Adipocyte (in vitro differentiated cells): ENCODE results near the gene SIDT1.

ENCODE experiments used
- DNase-seq: peaks from one replicate; pipeline ENCODE4 v3.0.0-alpha.2; 2015; ENCODE audit warnings: low read depth
- H3K27me3 ChIP-seq: replicated peaks from 2 replicates; pipeline ENCODE4 v1.7.0; 2013; ENCODE audit warnings: mild to moderate bottlenecking, low read length, moderate library complexity; ENCODE audit not compliant: control insufficient read depth, insufficient read depth
- H3K36me3 ChIP-seq: 2 replicates; pipeline ENCODE4 v1.7.0; 2013; ENCODE audit warnings: low read length, mild to moderate bottlenecking, moderate library complexity; ENCODE audit not compliant: control insufficient read depth, insufficient read depth, severe bottlenecking
- H3K4me1 ChIP-seq: 2 replicates; pipeline ENCODE4 v1.7.0; 2013; ENCODE audit warnings: mild to moderate bottlenecking, low read length, moderate library complexity; ENCODE audit not compliant: control insufficient read depth, insufficient read depth
- H3K4me3 ChIP-seq: 2 replicates; pipeline ENCODE4 v1.7.0; 2013; ENCODE audit warnings: mild to moderate bottlenecking, low read length, moderate library complexity
- H3K9ac ChIP-seq: 2 replicates; pipeline ENCODE4 v1.7.0; 2013; ENCODE audit warnings: mild to moderate bottlenecking, low read length, moderate library complexity
- H3K9me3 ChIP-seq: 2 replicates; pipeline ENCODE4 v1.7.0; 2013; ENCODE audit warnings: mild to moderate bottlenecking, low read length, moderate library complexity; ENCODE audit not compliant: control insufficient read depth

SIDT1 gene

DNA sequence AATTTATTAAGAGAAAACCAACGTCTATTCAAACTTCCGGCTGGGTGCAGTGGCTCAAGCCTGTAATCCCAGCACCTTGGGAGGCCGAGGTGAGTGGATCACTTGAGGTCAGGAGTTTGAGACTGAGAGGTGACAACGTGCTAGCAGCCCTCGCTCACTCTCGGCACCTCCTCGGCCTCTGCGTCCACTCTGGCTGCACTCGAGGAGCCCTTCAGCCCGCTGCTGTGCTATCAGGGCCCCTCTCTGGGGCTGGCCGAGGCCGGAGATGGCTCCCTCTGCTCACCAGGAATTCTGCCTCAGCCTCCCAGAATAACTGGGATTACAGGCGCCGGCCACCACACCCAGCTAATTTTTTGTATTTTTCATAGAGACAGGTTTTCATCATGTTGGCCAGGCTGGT lies 105.4 kb downstream of the SIDT1 start:
- H3K4me1 ChIP-seq, result no peaks in the 10 kb centered on the region
- no peaks in the 10 kb centered on the region for H3K9me3 ChIP-seq
- DNase-seq, result no peak
- no peaks in the 10 kb centered on the region for H3K36me3 ChIP-seq
- no peak overlapping the region for H3K9ac ChIP-seq
- H3K4me3 ChIP-seq, result no peak overlapping the region
- no peaks in the 10 kb centered on the region for H3K27me3 ChIP-seq

DNA sequence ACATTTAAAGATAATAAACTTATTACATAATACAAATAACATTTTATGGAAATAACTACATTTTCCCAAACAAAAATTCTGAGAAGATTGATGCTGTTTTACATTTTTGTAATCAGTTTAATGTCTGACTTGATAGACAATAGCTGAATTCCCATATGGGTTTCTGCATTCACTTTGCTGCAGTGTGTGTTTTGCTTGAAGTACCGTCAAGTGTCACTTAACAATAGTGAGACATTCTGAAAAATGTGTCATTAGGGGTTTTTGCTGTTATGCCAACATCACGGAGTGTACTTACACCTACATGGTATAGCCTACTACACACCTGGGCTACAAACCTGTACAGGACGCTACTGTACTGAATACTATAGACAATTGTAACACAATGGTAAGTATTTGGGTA lies 106.6 kb downstream of the SIDT1 start:
- Histone ChIP-seq H3K9ac (no peak overlapping the region), H3K4me1 (no peaks in the 10 kb centered on the region), H3K27me3 (no peaks in the 10 kb centered on the region), H3K36me3 (no peaks in the 10 kb centered on the region), H3K9me3 (peaks cover 4% of the 10 kb centered on the region), H3K4me3 (no peak overlapping the region)
- no peak for DNase-seq

DNA sequence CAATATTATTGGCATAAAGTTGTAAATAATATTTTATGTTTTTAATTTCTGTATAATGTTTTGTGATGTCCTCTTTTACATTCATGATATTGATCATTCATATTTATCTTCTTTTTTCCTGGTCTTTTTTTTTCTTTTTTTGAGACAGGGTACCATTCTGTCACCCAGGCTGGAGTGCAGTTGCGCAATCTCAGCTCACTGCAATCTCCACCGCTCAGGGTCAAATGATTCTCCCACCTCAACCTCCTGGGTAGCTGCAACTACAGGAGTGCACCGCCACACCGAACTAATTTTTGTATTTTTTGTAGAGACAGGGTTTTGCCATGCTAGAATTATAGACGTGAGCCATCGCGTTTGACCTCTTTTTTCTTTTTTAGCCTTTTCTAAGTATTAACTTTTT lies 111.2 kb downstream of the SIDT1 start:
- Histone ChIP-seq H3K9me3 (peaks cover 30% of the 10 kb centered on the region), H3K9ac (no peak overlapping the region), H3K36me3 (no peaks in the 10 kb centered on the region), H3K4me3 (no peak overlapping the region), H3K27me3 (no peaks in the 10 kb centered on the region), H3K4me1 (no peaks in the 10 kb centered on the region)
- no peak for DNase-seq

DNA sequence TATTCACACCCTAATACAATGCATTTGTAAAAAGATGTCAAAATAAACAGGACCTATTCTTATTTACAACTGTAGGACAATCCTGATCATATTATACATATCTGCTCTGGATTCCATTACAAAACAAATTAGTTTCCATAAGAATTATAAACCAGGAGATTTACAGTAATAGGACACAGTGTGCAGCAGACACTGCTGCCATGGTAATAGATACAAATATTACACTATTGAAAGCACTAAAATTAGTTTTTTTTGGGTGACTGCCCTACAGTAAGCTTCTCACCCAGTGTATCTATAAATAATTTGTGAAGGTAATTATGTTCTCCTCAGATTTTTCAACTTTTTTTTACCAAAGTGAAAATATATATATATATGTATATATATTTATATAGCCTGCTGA lies 116.2 kb downstream of the SIDT1 start:
- no peaks in the 10 kb centered on the region for H3K27me3 ChIP-seq
- no peak overlapping the region for H3K4me3 ChIP-seq
- H3K36me3 ChIP-seq, result no peaks in the 10 kb centered on the region
- no peak overlapping the region for H3K9ac ChIP-seq
- peaks cover 29% of the 10 kb centered on the region for H3K9me3 ChIP-seq
- no peaks in the 10 kb centered on the region for H3K4me1 ChIP-seq
- DNase-seq, result no peak

DNA sequence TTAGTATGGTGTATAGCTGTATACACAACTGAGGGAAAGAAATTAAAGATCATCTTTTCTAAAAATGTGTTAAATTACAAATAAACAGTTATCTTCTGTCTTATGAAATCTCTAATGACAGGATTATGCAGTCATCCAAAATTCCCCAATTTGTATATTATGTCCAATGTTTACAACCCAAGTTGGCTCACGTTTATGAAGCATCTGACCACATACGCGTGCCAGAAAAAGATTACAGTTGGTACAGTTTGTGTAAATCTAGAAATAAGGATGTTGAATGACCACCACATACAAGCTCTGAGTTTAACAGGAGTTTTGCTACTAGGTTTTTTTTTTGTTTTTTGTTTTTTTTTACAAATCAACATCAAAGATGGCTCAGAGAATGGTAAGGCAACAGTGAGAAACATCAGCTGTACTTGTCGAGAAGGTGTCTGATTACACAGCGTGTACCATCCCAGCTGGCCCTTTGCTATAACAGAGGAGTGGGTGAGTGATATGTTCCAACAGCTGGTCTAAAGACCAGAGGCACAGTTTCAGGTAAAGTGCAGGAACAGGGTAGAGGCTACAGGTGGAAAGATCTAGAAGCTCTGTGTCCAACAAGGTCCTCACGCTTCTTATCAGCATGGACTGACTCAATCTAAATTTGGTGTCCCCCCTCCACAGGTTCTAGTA lies 117.0 kb downstream of the SIDT1 start:
- no peaks in the 10 kb centered on the region for H3K4me1 ChIP-seq
- no peaks in the 10 kb centered on the region for H3K36me3 ChIP-seq
- H3K27me3 ChIP-seq, result no peaks in the 10 kb centered on the region
- DNase-seq, result no peak
- no peak overlapping the region for H3K9ac ChIP-seq
- H3K4me3 ChIP-seq, result no peak overlapping the region
- H3K9me3 ChIP-seq, result peaks cover 21% of the 10 kb centered on the region

DNA sequence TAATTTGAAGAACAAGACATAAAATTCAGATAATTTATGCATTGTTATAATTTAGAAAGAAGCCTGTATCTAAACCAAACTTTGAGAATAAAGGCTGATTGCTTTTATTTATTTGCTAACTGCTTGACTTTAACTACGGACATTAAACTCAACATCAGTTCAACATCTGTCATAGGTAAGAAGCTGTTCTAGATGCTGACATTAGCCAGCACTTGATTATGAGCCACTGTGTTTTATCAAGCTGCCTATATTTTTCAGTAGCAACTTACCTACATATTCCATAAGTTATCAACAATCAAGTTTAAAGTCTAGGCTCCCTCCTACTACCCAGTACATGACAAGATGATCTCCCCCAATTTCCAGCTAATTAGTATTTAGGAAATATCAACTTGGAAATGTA lies 122.0 kb downstream of the SIDT1 start:
- Histone ChIP-seq H3K27me3 (no peaks in the 10 kb centered on the region), H3K9ac (no peak overlapping the region), H3K4me3 (no peak overlapping the region), H3K4me1 (no peaks in the 10 kb centered on the region), H3K36me3 (peaks cover 39% of the 10 kb centered on the region), H3K9me3 (no peaks in the 10 kb centered on the region)
- DNase-seq, result no peak

- DNase-seq, result no peak
- Histone ChIP-seq H3K4me3 (no peak overlapping the region), H3K4me1 (no peaks in the 10 kb centered on the region), H3K27me3 (no peaks in the 10 kb centered on the region), H3K9ac (no peak overlapping the region), H3K9me3 (no peaks in the 10 kb centered on the region), H3K36me3 (peaks cover 45% of the 10 kb centered on the region)
Observed at GRCh38 chr3:113654851-113655250, 122.5 kb downstream of the SIDT1 start.

DNA sequence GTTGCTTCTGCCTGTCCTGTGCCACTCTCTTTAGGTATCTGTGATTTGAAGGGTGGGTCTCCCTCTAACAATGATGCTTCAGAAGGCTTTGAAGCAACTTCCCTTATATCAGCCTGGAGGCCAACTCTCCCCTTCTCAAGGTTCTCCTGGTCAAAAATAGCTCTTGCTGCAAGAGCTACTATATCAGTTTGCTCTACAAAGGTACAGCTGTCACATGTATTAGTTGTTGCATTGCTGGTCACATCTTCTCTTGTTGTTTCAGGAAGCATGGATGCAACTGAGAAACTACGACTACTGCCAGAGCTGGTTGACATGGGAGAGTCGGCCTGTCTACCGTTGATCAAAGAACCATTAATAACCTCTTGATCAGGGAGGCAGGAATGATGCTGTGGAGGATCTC lies 125.8 kb downstream of the SIDT1 start:
- DNase-seq, result no peak
- Histone ChIP-seq H3K9ac (no peak overlapping the region), H3K4me3 (no peak overlapping the region), H3K27me3 (no peaks in the 10 kb centered on the region), H3K9me3 (no peaks in the 10 kb centered on the region), H3K4me1 (no peaks in the 10 kb centered on the region), H3K36me3 (peaks cover 71% of the 10 kb centered on the region)

GRCh38 chr3:113659101-113659541 lies 126.8 kb downstream of the SIDT1 start:
- H3K36me3 ChIP-seq, result peaks cover 81% of the 10 kb centered on the region
- no peak overlapping the region for H3K9ac ChIP-seq
- H3K9me3 ChIP-seq, result no peaks in the 10 kb centered on the region
- H3K27me3 ChIP-seq, result no peaks in the 10 kb centered on the region
- no peaks in the 10 kb centered on the region for H3K4me1 ChIP-seq
- no peak overlapping the region for H3K4me3 ChIP-seq
- DNase-seq, result no peak

GRCh38 chr3:113659996-113660395 lies 127.6 kb downstream of the SIDT1 start:
- H3K36me3 ChIP-seq, result peaks cover 84% of the 10 kb centered on the region
- no peaks in the 10 kb centered on the region for H3K9me3 ChIP-seq
- no peak overlapping the region for H3K9ac ChIP-seq
- no peaks in the 10 kb centered on the region for H3K27me3 ChIP-seq
- H3K4me3 ChIP-seq, result no peak overlapping the region
- DNase-seq, result no peak
- no peaks in the 10 kb centered on the region for H3K4me1 ChIP-seq

DNA sequence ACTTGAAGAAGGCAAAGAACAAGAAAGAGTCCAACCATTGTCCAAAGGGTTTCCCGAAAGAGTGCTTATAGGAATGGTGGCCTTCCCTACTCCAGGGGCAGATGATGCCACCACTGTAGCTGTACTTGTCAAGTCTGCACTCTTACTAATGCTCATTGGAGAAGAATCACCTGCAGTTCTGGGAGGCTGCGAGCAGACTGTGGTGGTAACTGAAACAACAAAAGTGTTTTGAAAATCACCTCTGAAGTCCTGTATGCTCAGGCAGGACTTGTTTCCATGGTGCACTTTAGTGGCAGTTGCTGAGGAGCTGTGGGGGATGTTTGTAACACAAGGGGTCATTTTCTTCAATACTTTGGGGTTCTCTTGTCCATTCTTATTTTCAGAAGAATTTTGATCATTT lies 128.1 kb downstream of the SIDT1 start:
- Histone ChIP-seq H3K4me1 (no peaks in the 10 kb centered on the region), H3K36me3 (peaks cover 79% of the 10 kb centered on the region), H3K4me3 (no peak overlapping the region), H3K9me3 (no peaks in the 10 kb centered on the region), H3K27me3 (no peaks in the 10 kb centered on the region), H3K9ac (no peak overlapping the region)
- no peak for DNase-seq

DNA sequence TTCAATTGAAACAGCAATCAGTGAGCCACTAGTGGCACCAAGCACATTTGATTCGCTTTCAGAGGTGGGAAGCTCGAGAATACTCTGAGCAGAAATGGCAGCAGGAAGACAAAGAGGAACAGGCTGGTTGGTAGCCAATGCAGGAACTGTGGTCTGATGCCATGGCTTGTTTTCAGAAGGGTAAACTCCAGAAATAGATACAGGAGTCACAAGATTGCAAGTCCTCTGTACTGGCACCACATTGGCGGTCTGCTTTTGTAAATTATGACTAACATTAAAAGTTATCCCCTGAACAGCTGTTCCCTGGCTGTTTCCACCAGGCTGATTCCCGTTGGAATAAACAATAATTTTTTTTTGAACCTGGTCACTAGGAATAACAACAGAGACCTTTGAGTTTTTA lies 128.5 kb downstream of the SIDT1 start:
- no peak for DNase-seq
- H3K4me3 ChIP-seq, result no peak overlapping the region

More for the DNA sequence above, 128.5 kb downstream of the SIDT1 start:
- H3K9ac ChIP-seq, result no peak overlapping the region
- no peaks in the 10 kb centered on the region for H3K9me3 ChIP-seq
- H3K36me3 ChIP-seq, result peaks cover 75% of the 10 kb centered on the region
- H3K27me3 ChIP-seq, result no peaks in the 10 kb centered on the region
- no peaks in the 10 kb centered on the region for H3K4me1 ChIP-seq
